Liver (tissue), 9 donors: ENCODE results near the gene TAF3. TPM values are rescaled to one million over a fixed set of nuclear protein-coding genes. Genes with fewer than 3 reads are reported as not detected.
A peak's percentile ranks its signal among the peaks of the same experiment; 100 is the strongest.

Experiments
- DNase-seq: peaks from one replicate; pipeline ENCODE4 v3.0.0-alpha.2; 2017; ENCODE audit warnings: low spot score
- H3K27ac ChIP-seq, 2 donors: one replicate each; pipeline ENCODE4 v1.7.0; 2013; ENCODE audit warnings: inconsistent platforms in 2 of 2, low read length in 2 of 2, control low read depth in 1 of 2, low read depth in 1 of 2, mild to moderate bottlenecking in 1 of 2
- H3K27me3 ChIP-seq, 4 donors: one replicate each; pipeline versions ENCODE4 v1.6.1 to v1.7.0; 2013; ENCODE audit warnings: low read length in 3 of 4, inconsistent platforms in 1 of 4, mild to moderate bottlenecking in 1 of 4, moderate library complexity in 1 of 4; ENCODE audit not compliant: control insufficient read depth in 4 of 4, insufficient read depth in 4 of 4
- H3K36me3 ChIP-seq, 4 donors: one replicate each; pipeline versions ENCODE4 v1.6.1 to v1.7.0; 2013; ENCODE audit warnings: low read length in 3 of 4, mild to moderate bottlenecking in 3 of 4, low read depth in 1 of 4, moderate library complexity in 1 of 4; ENCODE audit not compliant: control insufficient read depth in 4 of 4, insufficient read depth in 3 of 4
- H3K4me1 ChIP-seq, 4 donors: one replicate each; pipeline versions ENCODE4 v1.6.1 to v1.7.0; 2013; ENCODE audit warnings: low read length in 3 of 4, mild to moderate bottlenecking in 3 of 4, moderate library complexity in 1 of 4; ENCODE audit not compliant: control insufficient read depth in 4 of 4, insufficient read depth in 4 of 4
- H3K4me3 ChIP-seq, 3 donors: one replicate each; pipeline versions ENCODE4 v1.6.1 to v1.7.0; 2013; ENCODE audit warnings: low read length in 3 of 3, control low read depth in 1 of 3, low read depth in 1 of 3, mild to moderate bottlenecking in 1 of 3
- H3K9ac ChIP-seq, 2 donors: one replicate each; pipeline ENCODE4 v1.7.0; 2013; ENCODE audit warnings: low read length in 2 of 2, mild to moderate bottlenecking in 2 of 2, moderate library complexity in 2 of 2, control low read depth in 1 of 2, low read depth in 1 of 2
- H3K9me3 ChIP-seq, 4 donors: one replicate each; pipeline versions ENCODE4 v1.6.1 to v1.7.0; 2013; ENCODE audit warnings: low read length in 3 of 4; ENCODE audit not compliant: control insufficient read depth in 4 of 4
- CTCF ChIP-seq: fragments of 150-350 bp; IDR thresholded peaks from 2 replicates; pipeline ENCODE4 v1.5.1; 2017; ENCODE audit warnings: improper control_type of control experiment, low read depth, low read length; ENCODE audit not compliant: missing input control
- EGR1 ChIP-seq, 2 donors: IDR thresholded peaks; 2 replicates each; pipeline ENCODE4 v1.6.1; 2016 to 2018; ENCODE audit warnings: antibody characterized with exemption in 2 of 2, low read depth in 2 of 2
- FOXA1 ChIP-seq: IDR thresholded peaks from 2 replicates; pipeline ENCODE4 v1.6.1; 2016; ENCODE audit warnings: antibody characterized with exemption
- HNF4A ChIP-seq, 2 donors: conservative IDR thresholded peaks; 2 replicates each; pipeline ENCODE4 v1.6.1; 2016; ENCODE audit warnings: antibody characterized with exemption in 2 of 2, mild to moderate bottlenecking in 2 of 2
- JUND ChIP-seq, 2 donors: IDR thresholded peaks; 2 replicates each; pipeline ENCODE4 v1.6.1; 2016; ENCODE audit warnings: antibody characterized with exemption in 2 of 2
- NR2F2 ChIP-seq: IDR thresholded peaks from 2 replicates; pipeline ENCODE4 v1.6.1; 2016; ENCODE audit warnings: antibody characterized with exemption
- RAD21 ChIP-seq, 2 donors: IDR thresholded peaks; 2 replicates each; pipeline ENCODE4 v1.6.1; 2016; ENCODE audit warnings: antibody characterized with exemption in 2 of 2, mild to moderate bottlenecking in 2 of 2
- RXRA ChIP-seq, 2 donors: IDR thresholded peaks; 2 replicates each; pipeline ENCODE4 v1.6.1; 2017 to 2018; ENCODE audit warnings: antibody characterized with exemption in 2 of 2, mild to moderate bottlenecking in 1 of 2
- SP1 ChIP-seq: IDR thresholded peaks from 2 replicates; pipeline ENCODE4 v1.6.1; 2018; ENCODE audit warnings: antibody characterized with exemption, mild to moderate bottlenecking
- YY1 ChIP-seq: IDR thresholded peaks from 2 replicates; pipeline ENCODE4 v1.6.1; 2016; ENCODE audit warnings: antibody characterized with exemption, mild to moderate bottlenecking
- WGBS: extraction: QIAGEN DNeasy Blood & Tissue Kit; methylation state at CpG from one replicate; pipeline ENCODE4 v1.1.7; 2013; 5-methylcytosine and 5-hydroxymethylcytosine counted together
- polyA plus RNA-seq, 2 donors: library from polyadenylated mRNA; stranded (reverse) in 1 of 2; unstranded in 1 of 2; fragments of 200-250 nt in 1 of 2; fragments of >200 nt in 1 of 2; fragmentation: Nextera tagmentation in 1 of 2; extraction: Ambion mirVana in 1 of 2; gene quantifications; one replicate each; pipeline versions ENCODE4 v1.2.1 to v1.2.3, GENCODE V29; 2013 to 2015
- total RNA-seq, 2 donors: library from RNA; depleted of rRNA; stranded (reverse); fragments of >200 nt; gene quantifications; one replicate each; pipeline ENCODE4 v1.2.3, GENCODE V29; 2014
- TF ChIP-seq, protein P1 (sequence below): IDR thresholded peaks from 2 replicates; pipeline ENCODE4 v1.6.1; 2016; ENCODE audit warnings: antibody characterized with exemption
- TF ChIP-seq, protein P2 (sequence below): IDR thresholded peaks from 2 replicates; pipeline ENCODE4 v1.6.1; 2016; ENCODE audit warnings: antibody characterized with exemption
- donor health status: healthy.
- donor health status: healthy.
- donor health status: healthy.
- donor health status: healthy.
- donor health status: healthy.

The TAF3 gene
- total and polyA plus RNA-seq, 4 donors = 1.5 to 3.6 (median 1.9) TPM

DNA sequence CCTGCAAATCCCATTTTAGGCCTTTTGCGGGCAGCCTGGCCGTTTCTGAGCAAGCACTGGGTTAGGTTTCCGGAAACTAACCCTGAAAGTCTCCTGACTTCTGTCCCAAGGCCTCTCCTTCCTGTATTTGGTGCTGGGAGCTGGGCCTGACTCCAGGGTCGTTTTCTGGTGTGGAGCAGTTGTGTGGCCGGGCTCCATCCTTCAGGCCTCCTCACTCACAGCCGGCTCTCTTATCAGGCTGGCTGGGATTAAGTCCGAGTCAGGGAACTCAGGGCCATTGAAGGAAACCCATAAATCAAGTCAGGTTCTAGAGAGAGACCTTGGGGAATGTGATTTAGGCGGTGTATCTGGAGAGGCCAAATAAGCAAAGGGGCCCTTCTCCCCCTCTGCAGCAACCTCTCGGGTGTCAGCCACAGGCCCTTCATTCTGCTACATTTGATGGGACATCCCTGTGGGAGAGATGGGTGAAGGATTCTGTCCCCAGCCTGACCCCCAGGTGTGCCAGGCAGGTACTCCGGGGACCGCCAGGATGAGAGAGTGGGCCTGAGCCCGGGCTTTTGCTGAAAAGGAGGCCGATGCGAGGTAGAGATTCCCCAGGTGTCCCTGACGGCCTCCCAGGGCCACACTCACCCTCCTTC is 239.4 kb downstream of the TAF3 start:
- peaks cover 5 to 27% (median 17%) of the 10 kb centered on the region in 4 donors for H3K4me1 ChIP-seq
- no peak for TF ChIP-seq YY1
- TF ChIP-seq RAD21 (IDR thresholded peaks at IDR 0.05) = peak in 1 of 2 donors; percentile 17
- no peak for TF ChIP-seq SP1
- TF ChIP-seq RXRA (IDR thresholded peaks at IDR 0.05) = peak; percentile 22 to 42
- no peak for TF ChIP-seq CTCF
- 60% methylated on average over 15 of the region's 15 CpGs for WGBS
- no peaks in the 10 kb centered on the region for H3K36me3 ChIP-seq
- H3K4me3 ChIP-seq = no peak overlapping the region
- H3K9me3 ChIP-seq = no peaks in the 10 kb centered on the region
- H3K9ac ChIP-seq = no peak overlapping the region
- H3K27ac ChIP-seq = peak overlapping the region; percentile 38 to 55
- peaks cover 0 to 3% (median 1%) of the 10 kb centered on the region in 4 donors for H3K27me3 ChIP-seq
- DNase-seq = no peak

DNA sequence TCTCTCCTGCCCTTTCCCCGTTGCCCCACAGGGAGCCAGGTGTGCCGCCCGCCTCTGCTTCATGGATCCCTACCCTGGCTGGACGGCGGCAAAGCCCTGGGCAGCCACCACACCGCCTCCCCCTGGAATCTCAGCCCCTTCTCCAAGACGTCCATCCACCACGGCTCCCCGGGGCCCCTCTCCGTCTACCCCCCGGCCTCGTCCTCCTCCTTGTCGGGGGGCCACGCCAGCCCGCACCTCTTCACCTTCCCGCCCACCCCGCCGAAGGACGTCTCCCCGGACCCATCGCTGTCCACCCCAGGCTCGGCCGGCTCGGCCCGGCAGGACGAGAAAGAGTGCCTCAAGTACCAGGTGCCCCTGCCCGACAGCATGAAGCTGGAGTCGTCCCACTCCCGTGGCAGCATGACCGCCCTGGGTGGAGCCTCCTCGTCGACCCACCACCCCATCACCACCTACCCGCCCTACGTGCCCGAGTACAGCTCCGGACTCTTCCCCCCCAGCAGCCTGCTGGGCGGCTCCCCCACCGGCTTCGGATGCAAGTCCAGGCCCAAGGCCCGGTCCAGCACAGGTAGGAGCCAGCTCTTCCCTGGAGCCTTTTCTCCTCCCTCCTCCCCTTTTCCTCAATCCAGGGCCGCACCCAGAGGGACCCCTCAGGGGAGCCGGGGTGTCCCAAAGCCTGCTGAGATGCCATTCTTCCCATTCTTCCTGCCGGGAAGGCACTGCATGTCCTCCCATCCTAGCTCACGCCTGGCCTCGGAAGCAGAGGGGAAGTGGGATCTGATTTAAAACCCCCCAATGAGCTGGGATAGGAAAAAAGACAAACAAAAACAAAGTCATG is 240.2 kb downstream of the TAF3 start:
- no peaks in the 10 kb centered on the region for H3K36me3 ChIP-seq
- no peak overlapping the region for H3K4me3 ChIP-seq
- H3K27ac ChIP-seq = no peak overlapping the region
- no peak overlapping the region for H3K9ac ChIP-seq
- DNase-seq = no peak
- peaks cover 5 to 20% (median 14%) of the 10 kb centered on the region in 4 donors for H3K4me1 ChIP-seq
- H3K27me3 ChIP-seq = peaks cover 0 to 3% (median 1%) of the 10 kb centered on the region in 4 donors
- H3K9me3 ChIP-seq = no peaks in the 10 kb centered on the region
- TF ChIP-seq EGR1 (IDR thresholded peaks at IDR 0.05; ENCODE audit: low read depth in 2 of 2) (no peak), NR2F2 (no peak), CTCF (no peak), YY1 (no peak), HNF4A (conservative IDR thresholded peaks at IDR 0.05) (no peak), JUND (IDR thresholded peaks at IDR 0.05) (no peak), FOXA1 (no peak), SP1 (no peak), RAD21 (IDR thresholded peaks at IDR 0.05) (no peak), RXRA (IDR thresholded peaks at IDR 0.05) (no peak)
- TF ChIP-seq, protein P1, sequence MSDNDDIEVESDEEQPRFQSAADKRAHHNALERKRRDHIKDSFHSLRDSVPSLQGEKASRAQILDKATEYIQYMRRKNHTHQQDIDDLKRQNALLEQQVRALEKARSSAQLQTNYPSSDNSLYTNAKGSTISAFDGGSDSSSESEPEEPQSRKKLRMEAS = no peak
- TF ChIP-seq, protein P2, sequence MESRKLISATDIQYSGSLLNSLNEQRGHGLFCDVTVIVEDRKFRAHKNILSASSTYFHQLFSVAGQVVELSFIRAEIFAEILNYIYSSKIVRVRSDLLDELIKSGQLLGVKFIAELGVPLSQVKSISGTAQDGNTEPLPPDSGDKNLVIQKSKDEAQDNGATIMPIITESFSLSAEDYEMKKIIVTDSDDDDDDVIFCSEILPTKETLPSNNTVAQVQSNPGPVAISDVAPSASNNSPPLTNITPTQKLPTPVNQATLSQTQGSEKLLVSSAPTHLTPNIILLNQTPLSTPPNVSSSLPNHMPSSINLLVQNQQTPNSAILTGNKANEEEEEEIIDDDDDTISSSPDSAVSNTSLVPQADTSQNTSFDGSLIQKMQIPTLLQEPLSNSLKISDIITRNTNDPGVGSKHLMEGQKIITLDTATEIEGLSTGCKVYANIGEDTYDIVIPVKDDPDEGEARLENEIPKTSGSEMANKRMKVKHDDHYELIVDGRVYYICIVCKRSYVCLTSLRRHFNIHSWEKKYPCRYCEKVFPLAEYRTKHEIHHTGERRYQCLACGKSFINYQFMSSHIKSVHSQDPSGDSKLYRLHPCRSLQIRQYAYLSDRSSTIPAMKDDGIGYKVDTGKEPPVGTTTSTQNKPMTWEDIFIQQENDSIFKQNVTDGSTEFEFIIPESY = no peak
- 55% methylated on average over 45 of the region's 45 CpGs for WGBS
